ENCODE measurements around the gene ADGRV1. TPM values are rescaled to one million over a fixed set of nuclear protein-coding genes. Genes with fewer than 3 reads are reported as not detected.

Gene ADGRV1
- total RNA-seq, 2 donors from 2014 or later, result 97.6 to 117 TPM

- Histone ChIP-seq H3K27me3 (ENCODE audit: control insufficient read depth, insufficient read depth, low read length, poor library complexity, severe bottlenecking) (no peaks in the 10 kb centered on the region), H3K36me3 (ENCODE audit: control insufficient read depth, insufficient read depth, low read length) (no peaks in the 10 kb centered on the region), H3K27ac (ENCODE audit: low read depth, low read length) (no peak overlapping the region), H3K4me3 (ENCODE audit: low read length) (no peak overlapping the region), H3K9ac (ENCODE audit: extremely low read depth, low read length, poor library complexity, severe bottlenecking) (no peak overlapping the region), H3K9me3 (ENCODE audit: control insufficient read depth, low read length) (no peaks in the 10 kb centered on the region), H3K4me1 (ENCODE audit: control insufficient read depth, insufficient read depth, low read length) (no peaks in the 10 kb centered on the region)
- WGBS, 2 experiments (ENCODE audit: insufficient coverage in 1 of 2, insufficient read length in 1 of 2), result 80 to 100% methylated on average over 1 of the region's 1 CpG
- no peak for DNase-seq
- TF ChIP-seq CTCF (conservative IDR thresholded peaks at IDR 0.05), result no peak
- Mint-ChIP-seq H3K4me3 (no peak overlapping the region), H3K4me1 (peaks cover 14% of the 10 kb centered on the region), H3K27me3 (ENCODE audit: insufficient read depth) (no peaks in the 10 kb centered on the region), H3K27ac (no peak overlapping the region), H3K9me3 (no peaks in the 10 kb centered on the region), H3K36me3 (ENCODE audit: low read depth) (peaks cover 7% of the 10 kb centered on the region)
Observed at GRCh38 chr5:91127456-91128081, 569.0 kb downstream of the ADGRV1 start.

GRCh38 chr5:91128604-91129003, 570.0 kb downstream of the ADGRV1 start:
- WGBS, 2 experiments (ENCODE audit: insufficient coverage in 1 of 2, insufficient read length in 1 of 2), result 88 to 100% methylated on average over 1 of the region's 1 CpG
- no peaks in the 10 kb centered on the region for H3K27me3 ChIP-seq (ENCODE audit: control insufficient read depth, insufficient read depth, low read length, poor library complexity, severe bottlenecking)
- Mint-ChIP-seq H3K9me3 (no peaks in the 10 kb centered on the region), H3K36me3 (ENCODE audit: low read depth) (peaks cover 7% of the 10 kb centered on the region), H3K4me1 (peaks cover 4% of the 10 kb centered on the region), H3K27me3 (ENCODE audit: insufficient read depth) (no peaks in the 10 kb centered on the region), H3K27ac (no peak overlapping the region), H3K4me3 (no peak overlapping the region)
- no peak overlapping the region for H3K27ac ChIP-seq (ENCODE audit: low read depth, low read length)
- no peak overlapping the region for H3K9ac ChIP-seq (ENCODE audit: extremely low read depth, low read length, poor library complexity, severe bottlenecking)
- no peaks in the 10 kb centered on the region for H3K9me3 ChIP-seq (ENCODE audit: control insufficient read depth, low read length)
- H3K4me1 ChIP-seq (ENCODE audit: control insufficient read depth, insufficient read depth, low read length), result no peaks in the 10 kb centered on the region
- TF ChIP-seq CTCF (conservative IDR thresholded peaks at IDR 0.05), result no peak
- no peaks in the 10 kb centered on the region for H3K36me3 ChIP-seq (ENCODE audit: control insufficient read depth, insufficient read depth, low read length)
- DNase-seq, result no peak
- H3K4me3 ChIP-seq (ENCODE audit: low read length), result no peak overlapping the region

- Histone ChIP-seq H3K4me3 (ENCODE audit: low read length) (no peak overlapping the region), H3K4me1 (ENCODE audit: control insufficient read depth, insufficient read depth, low read length) (no peaks in the 10 kb centered on the region), H3K9me3 (ENCODE audit: control insufficient read depth, low read length) (no peaks in the 10 kb centered on the region), H3K36me3 (ENCODE audit: control insufficient read depth, insufficient read depth, low read length) (no peaks in the 10 kb centered on the region), H3K27ac (ENCODE audit: low read depth, low read length) (no peak overlapping the region), H3K27me3 (ENCODE audit: control insufficient read depth, insufficient read depth, low read length, poor library complexity, severe bottlenecking) (no peaks in the 10 kb centered on the region), H3K9ac (ENCODE audit: extremely low read depth, low read length, poor library complexity, severe bottlenecking) (no peak overlapping the region)
- no peak for DNase-seq
- H3K27ac Mint-ChIP-seq, result no peak overlapping the region
- H3K36me3 Mint-ChIP-seq (ENCODE audit: low read depth), result peaks cover 7% of the 10 kb centered on the region
- H3K27me3 Mint-ChIP-seq (ENCODE audit: insufficient read depth), result no peaks in the 10 kb centered on the region
- TF ChIP-seq CTCF (conservative IDR thresholded peaks at IDR 0.05), result no peak
- no peaks in the 10 kb centered on the region for H3K4me1 Mint-ChIP-seq
- H3K4me3 Mint-ChIP-seq, result no peak overlapping the region
- no peaks in the 10 kb centered on the region for H3K9me3 Mint-ChIP-seq
- WGBS, 2 experiments (ENCODE audit: insufficient coverage in 1 of 2, insufficient read length in 1 of 2), result 96% methylated on average over 1 of the region's 1 CpG; no CpG with 5 or more reads in 1 of the 2 experiments
Observed at GRCh38 chr5:91129748-91130147, 571.2 kb downstream of the ADGRV1 start.

All from endodermal cell (in vitro differentiated cells).